Stimulated activated CD8-positive, alpha-beta memory T cell treated with anti-CD3 and anti-CD28 coated beads, Interleukin-2, amount 100 ng/mL, for 1 hour (primary cell): Measurements from ENCODE around the gene FAM229A.

Experiments
- DNase-seq, 2 donors: peaks; one replicate each; pipeline ENCODE4 v3.0.0-alpha.2; 2020; ENCODE audit warnings: low read depth in 2 of 2

Gene FAM229A

DNA sequence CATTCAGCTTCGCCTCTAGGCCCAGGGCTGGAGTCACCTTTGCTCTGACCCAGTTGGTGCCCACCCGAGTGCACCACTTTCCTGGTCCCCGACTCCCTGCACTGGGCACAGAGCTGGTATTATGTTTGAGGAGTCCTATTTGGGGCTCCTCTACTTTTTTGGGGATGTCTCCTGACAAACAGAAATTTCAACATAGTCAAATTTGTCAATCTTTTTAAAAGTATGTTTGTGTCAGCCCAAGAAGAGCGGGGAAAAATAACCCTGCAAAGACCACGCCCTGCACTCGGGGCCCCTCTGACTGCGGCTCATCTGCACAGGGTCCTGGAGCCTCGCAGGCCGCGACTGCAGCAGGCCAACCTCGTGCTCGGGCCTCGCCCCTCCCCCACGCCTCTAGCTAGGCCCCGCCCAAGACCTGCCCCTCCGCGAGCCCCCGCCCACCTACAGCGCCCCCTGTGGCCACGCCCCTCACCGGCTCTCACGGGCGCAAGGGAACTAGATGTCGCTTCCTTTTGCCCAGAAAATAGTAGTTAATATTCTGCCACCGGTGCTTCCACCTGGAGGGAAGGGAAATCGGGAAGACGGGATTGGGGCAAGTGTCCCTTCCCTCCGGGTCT is 11.4 kb downstream of the FAM229A start:
- peak in 1 of 2 donors; percentile 56 for DNase-seq

DNA sequence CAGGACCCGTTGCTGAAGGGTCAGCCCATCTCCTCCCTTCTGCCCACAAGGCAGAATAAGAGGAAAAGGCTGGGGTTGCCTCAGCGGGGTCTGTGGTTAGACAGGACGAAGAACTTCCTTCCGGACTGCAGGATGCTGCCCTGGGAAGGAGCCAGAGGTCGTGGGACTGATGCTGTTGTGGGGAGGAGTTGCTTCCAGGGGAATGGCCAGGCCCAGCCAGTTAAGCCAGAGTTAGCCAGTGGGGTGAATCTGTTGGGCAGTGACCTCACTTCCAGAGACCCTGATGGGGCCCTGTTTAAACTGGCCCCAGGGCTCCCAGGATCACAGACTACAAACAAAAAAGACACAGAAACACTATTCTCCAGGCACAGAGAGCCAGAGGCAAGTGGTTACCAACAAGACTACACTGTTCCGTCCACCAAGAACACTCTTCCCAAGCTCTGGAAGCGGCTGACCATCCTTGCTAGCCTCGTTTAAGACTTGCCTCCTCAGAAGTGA is 13.0 kb downstream of the FAM229A start:
- DNase-seq, result no peak

DNA sequence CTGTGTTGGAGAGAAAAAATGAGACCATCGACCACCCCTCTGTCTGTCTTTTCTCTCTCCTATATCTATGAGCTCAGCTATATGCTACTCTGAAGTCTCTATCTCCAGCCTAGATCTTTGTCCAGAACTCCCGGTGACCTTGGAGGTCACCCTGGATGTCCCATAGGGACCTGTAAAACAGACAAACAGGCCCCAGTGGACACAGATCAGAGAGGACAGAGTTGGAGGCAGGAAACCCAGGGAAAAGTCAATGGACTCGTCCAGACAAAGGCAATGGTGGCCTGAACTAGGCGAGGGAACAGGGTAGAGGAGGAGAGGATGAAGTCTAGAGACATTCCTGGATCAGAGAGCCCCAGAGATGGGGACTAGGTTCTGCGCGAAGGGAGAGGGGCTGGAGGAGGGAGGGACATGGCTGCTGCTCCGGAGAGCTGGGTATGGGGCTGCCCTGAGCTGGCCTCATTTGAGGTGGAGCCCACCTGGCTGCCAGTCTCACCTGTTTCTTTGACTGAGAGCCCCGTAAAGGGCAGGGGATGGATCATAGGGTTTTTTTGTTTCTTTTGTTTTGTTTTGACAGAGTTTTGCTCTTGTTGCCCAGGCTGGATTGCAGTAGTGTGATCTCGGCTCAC is 15.6 kb downstream of the FAM229A start:
- DNase-seq, result no peak

DNA sequence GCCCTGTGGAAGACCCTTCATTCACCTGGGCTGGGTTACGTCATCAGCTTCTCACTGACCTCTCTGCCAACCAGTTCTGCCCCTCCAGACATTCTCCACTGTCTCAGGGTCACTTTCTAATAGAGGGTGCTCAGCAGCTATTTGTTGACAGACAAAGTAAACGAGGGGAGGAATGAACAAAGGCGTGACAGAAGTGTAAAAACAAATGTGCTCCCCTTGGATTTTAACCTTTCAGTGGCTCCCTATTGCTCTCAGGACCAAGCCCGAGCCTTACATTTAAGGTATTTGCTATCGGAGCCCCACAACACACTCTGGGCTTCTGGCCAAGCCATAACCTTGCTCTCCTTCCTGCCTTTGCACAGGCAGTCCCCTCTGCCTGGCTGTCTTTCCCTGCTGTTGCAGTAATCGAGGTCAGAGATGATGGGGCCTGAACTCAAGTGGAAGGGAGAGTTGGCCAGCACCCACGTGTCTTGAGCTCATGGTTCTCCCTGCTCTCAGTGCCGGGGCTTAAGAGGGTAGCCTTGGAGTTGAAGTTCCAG is 16.9 kb downstream of the FAM229A start:
- no peak for DNase-seq

DNA sequence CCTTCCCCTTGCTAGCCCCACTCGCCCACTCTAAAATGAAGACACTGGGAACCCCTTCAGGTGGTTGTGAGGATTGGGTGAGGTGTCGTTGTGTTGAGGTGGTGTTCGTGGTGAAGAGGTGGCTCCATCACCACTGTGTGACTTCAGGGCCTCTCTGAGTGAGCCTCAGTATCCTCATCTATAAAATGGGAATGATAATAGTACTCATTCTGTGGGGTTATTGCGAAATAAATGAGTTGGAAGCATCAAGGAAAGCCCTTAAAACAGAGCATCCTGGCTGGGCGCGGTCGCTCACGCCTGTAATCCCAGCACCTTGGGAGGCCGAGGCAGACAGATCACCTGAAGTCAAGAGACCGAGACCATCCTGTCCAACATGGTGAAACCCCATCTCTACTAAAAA is 19.6 kb downstream of the FAM229A start:
- DNase-seq, result no peak

DNA sequence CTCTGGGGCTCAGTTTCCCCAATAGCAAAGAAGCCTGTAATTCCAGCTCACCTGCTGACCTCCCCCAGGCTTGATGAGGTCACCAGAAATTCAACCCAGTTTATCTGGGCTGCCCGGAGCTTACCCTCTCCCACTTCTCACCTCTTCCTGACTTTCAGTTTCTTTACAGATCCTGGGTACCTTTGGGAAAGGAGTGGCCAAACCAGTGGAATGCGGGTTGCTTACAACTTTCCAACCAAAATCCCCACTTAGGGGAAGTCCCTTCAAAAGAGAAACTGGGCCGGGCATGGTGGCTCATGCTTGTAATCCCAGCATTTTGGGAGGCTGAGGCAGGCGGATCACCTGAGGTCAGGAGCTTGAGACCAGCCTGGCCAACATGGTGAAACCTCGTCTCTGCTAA is 20.3 kb downstream of the FAM229A start:
- DNase-seq, result no peak

DNA sequence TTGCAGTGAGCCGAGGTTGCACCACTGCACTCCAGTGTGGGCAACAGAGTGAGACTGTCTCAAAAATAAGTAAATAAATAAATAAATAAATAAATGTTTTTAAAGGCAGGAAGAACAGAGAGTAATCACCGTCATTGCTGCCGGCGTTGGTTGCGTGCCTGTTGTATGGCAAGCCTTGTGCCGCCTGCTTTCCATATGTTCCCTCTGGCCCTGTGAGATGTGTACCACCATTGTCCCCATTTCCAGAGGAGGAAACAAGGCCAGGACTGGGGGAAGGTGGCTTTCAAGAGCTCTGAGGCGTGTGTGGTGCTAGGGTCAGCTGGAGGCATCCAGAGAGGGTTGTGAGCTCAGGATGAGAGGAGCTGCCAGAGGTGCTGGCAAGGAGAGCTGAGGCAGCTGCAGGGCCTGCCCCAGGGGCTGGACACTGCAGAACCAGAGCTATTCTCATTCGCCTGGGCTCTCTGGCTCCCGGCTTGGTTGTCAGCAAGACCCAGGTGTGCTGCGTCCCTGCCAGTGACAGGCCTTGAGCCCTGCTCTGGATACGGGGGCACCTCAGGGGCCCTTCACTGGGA is 21.0 kb downstream of the FAM229A start:
- no peak for DNase-seq

DNA sequence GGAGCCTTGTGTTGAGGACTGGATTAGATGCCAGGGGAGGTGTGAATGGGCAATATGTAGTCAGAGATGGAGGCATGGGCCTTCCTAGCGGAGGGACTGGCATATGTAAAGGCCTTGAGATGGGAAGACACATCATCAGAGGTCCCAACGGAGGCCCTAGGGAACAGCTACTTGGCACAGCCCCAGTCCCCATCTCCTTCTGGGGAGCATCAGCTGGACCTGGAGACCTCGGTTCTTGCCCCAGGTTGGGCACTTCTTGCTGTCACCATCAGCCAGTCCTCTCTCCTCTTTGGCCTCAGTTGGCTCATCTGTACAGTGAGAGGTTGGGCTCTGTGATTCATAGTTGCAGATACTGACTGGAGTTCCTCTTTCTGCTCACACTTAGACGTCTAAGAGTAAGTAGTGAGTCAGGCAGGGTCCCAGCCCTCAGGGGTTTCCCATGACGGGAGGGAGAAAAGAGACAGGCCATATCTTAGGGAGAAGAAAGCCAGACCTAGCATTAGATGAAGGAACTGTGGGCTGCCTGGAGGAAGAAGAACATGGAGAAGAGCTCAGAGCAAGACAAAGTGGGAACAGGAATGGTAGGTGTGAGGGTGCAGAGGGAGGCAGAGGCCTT is 22.8 kb downstream of the FAM229A start:
- no peak for DNase-seq

DNA sequence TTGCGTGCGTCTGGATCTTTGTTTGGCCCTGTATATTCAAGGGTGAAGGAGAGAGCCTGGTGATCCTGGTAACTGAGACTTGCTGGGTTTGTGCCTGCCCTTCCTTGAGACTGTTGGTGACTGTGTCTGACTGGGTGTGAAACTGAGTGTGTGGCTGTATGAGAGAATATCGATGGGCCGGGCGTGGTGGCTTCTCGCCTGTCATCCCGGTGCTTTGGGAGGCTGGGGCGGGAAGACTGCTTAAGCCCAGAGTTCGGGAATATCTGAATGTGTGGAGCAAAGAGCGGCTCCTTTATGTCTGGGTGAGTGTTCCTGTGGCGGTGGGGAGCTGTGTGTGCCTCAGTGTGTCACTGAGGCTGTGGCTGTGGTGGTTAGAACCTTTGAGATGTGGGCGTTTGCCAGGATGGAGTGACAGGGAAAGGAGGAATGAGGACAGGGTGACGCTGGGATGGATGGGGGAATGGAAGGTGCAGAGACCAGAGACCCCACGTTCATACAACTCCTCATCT is 23.6 kb downstream of the FAM229A start:
- no peak for DNase-seq

DNA sequence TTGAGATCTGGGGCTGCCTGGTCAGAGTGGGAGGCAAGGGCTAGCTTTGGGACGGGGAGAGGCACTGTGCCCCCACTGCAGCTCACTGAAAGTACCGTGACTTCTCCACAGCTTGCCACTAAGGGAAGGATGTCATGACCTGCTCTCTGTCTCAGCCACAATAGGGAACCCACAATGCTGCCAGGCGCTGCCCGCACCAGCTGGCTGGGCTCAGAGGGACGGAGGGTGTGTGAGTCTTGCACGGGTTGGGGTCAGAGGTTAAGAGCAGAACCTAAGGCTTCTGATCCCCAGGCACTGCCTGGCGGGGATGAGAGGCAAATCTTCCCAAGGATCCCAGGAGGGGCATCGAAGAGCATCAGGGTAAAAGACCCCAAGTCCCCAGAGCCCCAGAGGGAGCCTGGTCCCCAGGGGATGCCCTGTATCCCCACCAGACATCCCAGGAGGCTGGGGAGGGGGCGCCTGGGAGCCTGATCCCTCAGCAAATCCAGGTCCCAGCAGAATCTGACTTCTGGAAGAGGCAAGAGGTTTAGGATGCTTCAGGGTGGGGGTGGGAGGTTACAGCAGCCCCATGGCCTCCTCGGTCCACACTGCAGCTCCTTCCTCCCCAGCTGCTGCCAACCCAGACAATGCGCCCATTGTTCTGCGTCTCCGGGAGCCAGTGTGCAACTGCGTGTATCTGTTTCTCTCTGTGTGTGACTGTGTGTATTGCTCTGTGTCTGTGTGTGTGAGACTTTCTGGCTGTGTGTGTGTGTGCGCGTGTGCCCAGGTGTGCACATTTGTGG is 24.2 kb downstream of the FAM229A start:
- DNase-seq, result no peak

DNA sequence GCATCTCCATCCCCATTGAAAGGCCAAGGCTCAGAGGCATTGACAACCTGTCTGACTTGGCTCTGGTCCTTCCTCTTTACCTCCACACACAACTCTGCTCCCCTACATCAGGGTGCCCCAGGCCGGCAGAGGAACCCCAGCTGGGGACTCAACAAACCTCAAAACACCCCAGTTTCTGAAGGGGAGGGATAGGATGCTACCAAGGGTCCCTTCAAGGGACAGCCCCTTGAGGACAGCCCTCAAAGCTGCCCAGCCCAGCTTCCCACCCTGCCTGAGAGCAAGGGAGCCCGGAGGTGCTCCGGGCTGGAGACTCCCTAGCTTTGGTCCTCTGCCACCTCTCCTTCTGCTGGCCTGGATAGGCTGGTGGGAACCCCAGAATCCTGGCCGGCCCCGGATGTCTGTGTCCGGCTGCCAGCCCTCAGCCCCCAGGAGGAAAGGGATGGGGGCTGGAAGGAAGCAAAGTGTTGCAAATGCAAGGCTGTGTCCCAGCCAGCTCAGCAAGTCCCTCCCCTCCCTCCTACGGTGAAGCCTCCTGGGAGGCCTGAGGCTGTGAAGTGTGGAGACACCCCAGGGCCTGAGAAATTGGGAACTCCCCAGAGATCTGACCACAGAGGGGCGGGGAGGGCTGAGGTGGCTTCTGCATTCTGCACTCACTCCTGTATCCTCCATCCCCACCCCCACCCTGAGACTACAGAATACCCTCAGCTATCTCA is 25.2 kb downstream of the FAM229A start:
- DNase-seq, result peak in 1 of 2 donors; percentile 37

DNA sequence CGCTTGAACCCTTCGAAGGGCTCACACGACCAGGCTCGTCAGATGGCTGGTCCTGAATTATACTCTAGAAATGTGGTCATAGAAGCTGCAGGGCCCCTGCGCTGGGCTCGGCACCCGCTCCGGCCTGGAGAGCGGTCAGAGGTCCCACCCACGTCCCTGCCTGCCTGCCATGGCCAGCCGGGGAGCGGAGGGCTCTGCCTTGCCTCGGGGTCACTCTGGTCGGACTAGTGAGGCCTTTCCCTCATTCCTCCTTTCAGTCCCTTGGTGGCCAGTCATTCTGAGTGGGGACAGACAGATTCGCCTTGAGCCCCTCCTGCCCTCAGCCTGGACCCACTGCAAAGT is 25.7 kb downstream of the FAM229A start:
- no peak for DNase-seq

DNA sequence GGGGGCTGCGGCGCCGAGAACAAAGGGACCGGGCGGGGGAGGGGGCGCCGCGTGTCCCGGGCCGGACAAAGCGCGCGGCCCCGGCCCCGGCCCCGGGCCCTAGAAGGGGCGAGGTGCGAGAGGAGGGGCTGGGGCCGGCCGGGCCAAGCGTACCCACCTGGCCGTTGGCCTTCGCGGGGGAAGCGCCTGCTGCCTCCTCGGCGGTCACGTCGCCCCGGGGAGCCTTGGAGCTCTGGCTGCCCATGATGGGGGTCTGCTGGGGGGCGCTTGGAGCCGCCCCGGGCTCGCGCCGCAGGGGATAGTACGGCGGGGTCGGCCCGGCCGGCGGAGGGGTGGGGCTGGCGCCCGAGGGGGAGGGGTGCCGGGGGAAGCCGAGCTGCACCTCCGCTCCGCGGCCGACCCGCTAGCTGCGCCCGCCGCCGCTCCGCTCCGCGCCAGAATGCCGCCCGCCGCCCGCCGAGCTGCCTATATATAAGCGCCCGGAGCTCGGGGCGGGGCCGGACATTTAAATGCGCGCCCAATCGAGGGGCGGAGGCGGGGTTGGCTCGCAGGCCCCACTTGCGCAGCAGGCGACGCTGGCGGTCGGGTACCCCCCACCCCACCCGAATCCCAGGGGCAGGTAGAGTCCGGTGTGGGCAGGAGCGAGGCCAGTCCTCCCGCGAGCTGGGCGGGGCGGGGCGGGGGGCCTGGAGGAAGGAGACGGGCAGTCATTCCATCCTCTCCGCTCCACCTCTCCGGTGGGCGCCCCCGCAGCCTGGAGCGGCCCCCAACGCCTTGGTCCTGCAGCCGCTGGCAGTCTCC is 26.3 kb downstream of the FAM229A start, which contains the start of gene MARCKSL1:
TSS of gene MARCKSL1 (minus strand) at position 444 of the 801 bp plus-strand sequence. CDS start at position 244, 200 bp downstream.
- DNase-seq, result peak; percentile 77 to 82

DNA sequence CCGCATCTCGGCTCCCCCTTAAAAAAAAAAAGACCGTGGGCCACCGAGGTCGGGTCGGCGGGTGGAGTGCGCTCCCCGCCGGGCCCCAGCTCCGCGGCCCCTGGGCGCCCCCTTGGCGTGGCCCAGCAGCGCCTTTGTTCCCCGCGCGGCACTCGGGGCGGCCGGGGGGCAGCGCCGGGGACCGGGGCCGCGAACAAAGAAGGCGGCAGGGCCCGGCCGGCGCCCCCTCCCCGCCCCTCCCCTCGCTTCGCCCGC is 26.8 kb downstream of the FAM229A start:
- DNase-seq, result no peak

DNA sequence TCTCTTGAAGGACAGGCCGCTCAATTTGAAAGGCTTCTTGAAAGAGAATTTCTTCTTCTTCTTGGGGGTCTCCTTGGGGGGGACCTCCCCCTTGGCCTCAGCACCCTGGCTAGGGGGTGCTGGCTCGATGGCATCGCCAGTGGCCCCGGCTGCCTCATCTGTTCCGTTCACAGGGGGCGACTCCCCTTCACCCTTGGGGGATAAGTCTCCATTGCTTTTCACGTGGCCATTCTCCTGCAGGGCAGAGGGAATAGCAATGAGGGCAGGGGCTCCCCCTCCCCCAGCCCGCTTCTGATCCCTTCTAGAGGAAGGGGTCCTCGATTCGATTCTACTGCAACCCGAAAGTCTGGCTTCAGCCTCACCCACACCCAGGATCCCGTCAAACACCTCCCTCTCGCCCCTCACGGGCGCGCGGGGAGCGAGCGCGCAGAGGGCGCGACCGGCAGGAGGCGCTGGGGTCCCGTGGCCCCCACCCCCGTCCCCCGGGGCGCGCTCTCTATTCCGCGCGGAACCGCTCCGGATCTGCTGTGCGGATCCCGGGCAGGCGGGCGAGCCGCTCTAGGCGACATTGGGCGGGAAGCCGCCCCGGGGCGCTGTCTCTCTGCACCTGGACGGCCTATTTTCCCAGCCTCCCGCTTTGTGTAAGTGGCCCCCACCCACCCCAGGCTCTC is 27.3 kb downstream of the FAM229A start:
- peak; percentile 29 to 45 for DNase-seq

DNA sequence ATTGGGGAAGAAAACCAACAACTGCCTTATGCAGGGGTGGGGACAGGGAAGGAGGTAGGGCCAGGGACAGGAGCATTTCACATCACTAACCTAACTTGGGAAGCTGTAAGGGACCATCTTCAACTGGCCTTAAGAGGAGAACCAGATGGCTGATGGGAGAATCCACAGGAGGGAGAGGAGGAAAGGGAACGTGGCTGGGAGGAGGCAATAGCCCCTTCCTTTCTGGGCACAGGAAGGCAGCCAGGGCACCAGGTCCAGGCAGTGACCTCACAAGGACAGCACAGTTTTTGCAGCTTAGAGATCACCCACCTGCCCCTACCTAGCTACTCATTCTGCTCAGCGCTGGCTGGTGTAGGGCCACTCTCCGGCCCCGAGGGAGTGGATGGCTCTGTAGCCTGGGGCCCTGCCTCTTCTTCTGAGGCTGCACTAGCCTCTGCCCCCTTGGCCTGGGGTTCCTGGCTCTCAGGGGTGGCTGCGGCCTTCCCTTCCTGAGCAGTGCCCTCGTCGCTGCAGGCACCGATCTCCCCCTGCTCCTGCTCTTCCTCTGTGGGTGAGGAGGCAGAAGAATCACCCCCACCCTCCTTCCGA is 27.9 kb downstream of the FAM229A start:
- DNase-seq, result no peak

DNA sequence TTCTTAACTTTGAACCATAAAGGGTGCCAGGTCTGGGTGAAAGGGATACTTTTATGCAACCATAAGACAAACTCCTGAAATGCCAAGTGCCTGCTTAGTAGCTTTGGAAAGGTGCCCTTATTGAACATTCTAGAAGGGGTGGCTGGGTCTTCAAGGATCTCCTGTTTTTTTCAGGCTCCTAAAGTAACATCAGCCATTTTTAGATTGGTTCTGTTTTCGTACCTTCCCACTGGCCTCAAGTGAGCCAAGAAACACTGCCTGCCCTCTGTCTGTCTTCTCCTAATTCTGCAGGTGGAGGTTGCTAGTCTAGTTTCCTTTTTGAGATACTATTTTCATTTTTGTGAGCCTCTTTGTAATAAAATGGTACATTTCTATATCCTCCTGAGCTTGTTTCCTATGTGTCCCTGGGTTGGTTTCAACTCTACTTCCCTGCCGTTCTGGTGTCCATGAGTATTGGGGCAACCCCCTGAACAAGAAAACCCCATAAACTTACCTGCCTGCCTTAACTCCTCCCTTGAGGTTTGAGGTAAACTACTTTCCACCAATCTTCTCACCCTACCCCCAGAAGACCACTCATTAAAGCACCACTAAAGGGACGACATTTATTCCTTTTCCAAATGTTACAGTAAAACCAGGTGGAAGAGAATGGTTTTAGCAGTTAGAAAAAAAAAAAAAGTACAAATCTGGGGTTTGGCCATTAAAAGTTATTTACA is 28.9 kb downstream of the FAM229A start:
- DNase-seq, result no peak

DNA sequence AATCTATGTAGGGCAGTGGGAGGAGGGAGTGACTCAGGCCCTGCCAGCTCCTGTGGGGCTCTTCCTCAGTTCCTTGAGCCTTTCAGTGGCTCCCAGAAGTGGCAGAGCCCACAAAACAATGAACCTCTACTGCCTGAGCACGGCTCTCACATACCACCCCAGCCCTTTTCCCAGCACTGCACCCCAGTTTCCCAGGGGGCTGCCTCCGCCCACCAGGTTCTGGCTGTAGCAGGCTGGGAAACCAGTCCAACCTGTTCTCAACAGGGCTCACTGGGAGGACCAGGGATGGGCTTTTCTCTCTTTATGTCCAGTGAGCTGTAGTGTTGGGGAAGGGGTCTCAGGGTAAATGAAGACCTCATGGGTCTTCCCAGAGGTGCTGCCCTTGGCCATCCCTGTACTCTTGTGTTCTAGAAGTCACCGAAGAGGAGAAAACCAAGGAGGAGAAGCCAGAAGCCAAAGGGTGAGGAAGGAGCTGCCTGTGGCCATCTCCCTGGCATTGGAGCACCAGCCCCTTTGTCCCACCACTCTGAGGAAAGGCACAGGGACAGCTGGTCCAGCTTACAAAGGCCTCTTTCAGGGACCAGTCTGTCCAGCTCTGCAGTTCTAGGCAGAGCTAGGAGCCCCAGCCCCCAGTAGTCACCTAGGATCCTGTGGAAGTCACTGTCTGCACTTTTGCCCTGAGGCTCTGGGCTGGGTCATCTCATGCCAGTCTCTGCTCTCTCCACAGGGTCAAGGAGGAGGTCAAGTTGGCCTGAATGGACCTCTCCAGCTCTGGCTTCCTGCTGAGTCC is 29.8 kb downstream of the FAM229A start:
- no peak for DNase-seq
